ENCODE results near the gene CLDN22.

The CLDN22 gene

DNA sequence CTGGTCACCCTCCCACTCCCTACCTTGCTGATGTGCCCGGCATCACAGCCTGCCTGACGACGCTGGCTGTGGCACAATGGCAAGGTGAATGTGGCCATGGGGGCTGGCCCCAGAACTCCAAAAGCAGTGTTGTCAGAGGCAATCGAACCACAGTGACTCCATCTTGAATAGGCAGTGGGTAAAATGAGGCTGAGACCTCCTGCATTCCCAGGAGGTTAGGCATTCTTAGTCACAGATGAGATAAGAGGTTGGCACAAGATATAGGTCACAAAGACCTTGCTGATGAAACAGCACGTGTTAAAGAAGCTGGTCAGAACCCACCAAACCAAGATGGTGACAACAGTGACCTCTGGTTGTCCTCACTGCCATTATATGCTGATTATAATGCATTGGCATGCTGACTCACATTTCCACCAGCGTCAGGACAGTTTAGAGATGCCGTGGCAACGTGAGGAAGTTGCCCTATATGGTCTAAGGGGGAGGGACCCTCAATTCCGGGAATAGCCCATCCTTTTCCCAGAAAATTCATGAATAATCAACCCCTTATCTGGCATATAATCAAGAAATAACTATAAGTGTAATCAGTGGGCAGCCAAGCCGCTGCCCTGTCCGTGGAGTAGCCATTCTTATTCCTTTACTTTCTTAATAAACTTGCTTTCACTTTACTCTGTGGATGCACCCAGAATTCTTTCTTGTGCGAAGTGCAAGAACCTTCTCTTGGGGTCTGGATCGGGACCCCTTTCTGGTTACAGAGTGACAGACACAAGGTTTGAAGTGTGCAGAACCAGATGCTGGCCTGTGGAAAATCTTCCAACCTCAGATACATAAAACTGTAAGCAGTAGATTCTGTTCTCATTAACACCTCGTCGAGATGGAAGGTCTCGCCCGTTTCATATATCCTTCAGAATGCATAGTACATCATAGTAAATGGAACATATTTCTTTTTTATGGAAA is 28.9 kb upstream of the CLDN22 start:
- no peak overlapping the region for H3K27ac ChIP-seq (replicated peaks)
- TF ChIP-seq POLR2AphosphoS5 (IDR thresholded peaks at IDR 0.05; ENCODE audit: low read depth), result no peak
- TF ChIP-seq, protein P1, sequence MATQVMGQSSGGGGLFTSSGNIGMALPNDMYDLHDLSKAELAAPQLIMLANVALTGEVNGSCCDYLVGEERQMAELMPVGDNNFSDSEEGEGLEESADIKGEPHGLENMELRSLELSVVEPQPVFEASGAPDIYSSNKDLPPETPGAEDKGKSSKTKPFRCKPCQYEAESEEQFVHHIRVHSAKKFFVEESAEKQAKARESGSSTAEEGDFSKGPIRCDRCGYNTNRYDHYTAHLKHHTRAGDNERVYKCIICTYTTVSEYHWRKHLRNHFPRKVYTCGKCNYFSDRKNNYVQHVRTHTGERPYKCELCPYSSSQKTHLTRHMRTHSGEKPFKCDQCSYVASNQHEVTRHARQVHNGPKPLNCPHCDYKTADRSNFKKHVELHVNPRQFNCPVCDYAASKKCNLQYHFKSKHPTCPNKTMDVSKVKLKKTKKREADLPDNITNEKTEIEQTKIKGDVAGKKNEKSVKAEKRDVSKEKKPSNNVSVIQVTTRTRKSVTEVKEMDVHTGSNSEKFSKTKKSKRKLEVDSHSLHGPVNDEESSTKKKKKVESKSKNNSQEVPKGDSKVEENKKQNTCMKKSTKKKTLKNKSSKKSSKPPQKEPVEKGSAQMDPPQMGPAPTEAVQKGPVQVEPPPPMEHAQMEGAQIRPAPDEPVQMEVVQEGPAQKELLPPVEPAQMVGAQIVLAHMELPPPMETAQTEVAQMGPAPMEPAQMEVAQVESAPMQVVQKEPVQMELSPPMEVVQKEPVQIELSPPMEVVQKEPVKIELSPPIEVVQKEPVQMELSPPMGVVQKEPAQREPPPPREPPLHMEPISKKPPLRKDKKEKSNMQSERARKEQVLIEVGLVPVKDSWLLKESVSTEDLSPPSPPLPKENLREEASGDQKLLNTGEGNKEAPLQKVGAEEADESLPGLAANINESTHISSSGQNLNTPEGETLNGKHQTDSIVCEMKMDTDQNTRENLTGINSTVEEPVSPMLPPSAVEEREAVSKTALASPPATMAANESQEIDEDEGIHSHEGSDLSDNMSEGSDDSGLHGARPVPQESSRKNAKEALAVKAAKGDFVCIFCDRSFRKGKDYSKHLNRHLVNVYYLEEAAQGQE (IDR thresholded peaks at IDR 0.05; ENCODE audit: insufficient replicate concordance, low read depth), result no peak
- no peak for TF ChIP-seq SPI1 (IDR thresholded peaks at IDR 0.05; ENCODE audit: borderline replicate concordance, low read depth)
- no peak for TF ChIP-seq GABPA (IDR thresholded peaks at IDR 0.05; ENCODE audit: low read depth)
- TF ChIP-seq, protein P2, sequence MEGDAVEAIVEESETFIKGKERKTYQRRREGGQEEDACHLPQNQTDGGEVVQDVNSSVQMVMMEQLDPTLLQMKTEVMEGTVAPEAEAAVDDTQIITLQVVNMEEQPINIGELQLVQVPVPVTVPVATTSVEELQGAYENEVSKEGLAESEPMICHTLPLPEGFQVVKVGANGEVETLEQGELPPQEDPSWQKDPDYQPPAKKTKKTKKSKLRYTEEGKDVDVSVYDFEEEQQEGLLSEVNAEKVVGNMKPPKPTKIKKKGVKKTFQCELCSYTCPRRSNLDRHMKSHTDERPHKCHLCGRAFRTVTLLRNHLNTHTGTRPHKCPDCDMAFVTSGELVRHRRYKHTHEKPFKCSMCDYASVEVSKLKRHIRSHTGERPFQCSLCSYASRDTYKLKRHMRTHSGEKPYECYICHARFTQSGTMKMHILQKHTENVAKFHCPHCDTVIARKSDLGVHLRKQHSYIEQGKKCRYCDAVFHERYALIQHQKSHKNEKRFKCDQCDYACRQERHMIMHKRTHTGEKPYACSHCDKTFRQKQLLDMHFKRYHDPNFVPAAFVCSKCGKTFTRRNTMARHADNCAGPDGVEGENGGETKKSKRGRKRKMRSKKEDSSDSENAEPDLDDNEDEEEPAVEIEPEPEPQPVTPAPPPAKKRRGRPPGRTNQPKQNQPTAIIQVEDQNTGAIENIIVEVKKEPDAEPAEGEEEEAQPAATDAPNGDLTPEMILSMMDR (IDR thresholded peaks at IDR 0.05; ENCODE audit: insufficient read depth, low read length), result no peak
- no peak for DNase-seq (ENCODE audit: low read depth in 1 of 2, low spot score in 1 of 2)

DNA sequence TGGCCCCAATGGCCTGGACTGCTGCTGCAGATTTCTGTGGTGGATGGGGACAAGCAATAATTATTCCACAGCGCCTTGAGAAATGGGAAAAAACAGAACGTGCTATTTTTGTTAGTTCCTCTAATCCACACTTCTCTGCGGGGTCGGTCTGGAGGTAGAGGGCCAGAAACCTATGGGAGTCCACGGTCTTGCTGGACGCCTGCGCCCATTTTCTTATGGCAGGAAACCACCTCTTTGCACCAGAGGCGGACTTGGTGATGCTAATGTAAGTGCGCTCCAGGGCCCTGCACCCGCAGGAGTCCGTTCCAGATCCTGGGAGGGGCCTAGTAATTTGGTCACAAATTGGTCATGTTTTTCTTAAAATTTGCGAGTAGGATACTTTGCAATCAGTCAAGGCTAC is 28.1 kb upstream of the CLDN22 start:
- TF ChIP-seq POLR2AphosphoS5 (IDR thresholded peaks at IDR 0.05; ENCODE audit: low read depth) (no peak), SPI1 (IDR thresholded peaks at IDR 0.05; ENCODE audit: borderline replicate concordance, low read depth) (no peak), GABPA (IDR thresholded peaks at IDR 0.05; ENCODE audit: low read depth) (no peak)
- TF ChIP-seq, protein P2 (IDR thresholded peaks at IDR 0.05; ENCODE audit: insufficient read depth, low read length), result no peak
- TF ChIP-seq, protein P1 (IDR thresholded peaks at IDR 0.05; ENCODE audit: insufficient replicate concordance, low read depth), result no peak
- Histone ChIP-seq H3K27ac (replicated peaks) (no peak overlapping the region), H3K27me3 (ENCODE audit: insufficient read depth, poor library complexity, severe bottlenecking) (peaks cover under 1% of the 10 kb centered on the region), H3K4me3 (replicated peaks; ENCODE audit: insufficient read depth, low read length) (no peak overlapping the region)
- DNase-seq (ENCODE audit: low read depth in 1 of 2, low spot score in 1 of 2), result no peak

More for the DNA sequence above, 28.9 kb upstream of the CLDN22 start:
- Histone ChIP-seq H3K4me3 (replicated peaks; ENCODE audit: insufficient read depth, low read length) (no peak overlapping the region), H3K27me3 (ENCODE audit: insufficient read depth, poor library complexity, severe bottlenecking) (no peaks in the 10 kb centered on the region)

DNA sequence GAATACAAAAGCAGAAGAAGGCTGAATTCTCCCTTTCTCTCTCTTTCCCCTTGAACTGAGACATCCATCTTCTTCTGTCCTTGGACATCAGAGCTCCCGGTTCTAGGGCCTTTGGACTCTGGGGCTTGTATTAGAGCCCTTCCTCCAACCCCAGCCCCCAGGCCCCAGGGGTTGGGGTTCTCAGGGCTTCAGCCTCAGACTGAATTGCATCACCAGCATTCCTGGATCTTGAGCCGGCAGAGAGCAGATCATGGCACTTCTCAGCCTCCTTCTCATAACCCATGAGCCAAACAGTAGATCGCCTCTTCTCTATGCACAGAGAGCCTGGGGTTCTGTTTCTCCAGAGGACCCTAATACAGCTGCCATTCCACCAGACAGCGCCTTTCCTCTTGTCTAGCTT is 27.5 kb upstream of the CLDN22 start:
- Histone ChIP-seq H3K27me3 (ENCODE audit: insufficient read depth, poor library complexity, severe bottlenecking) (peaks cover 2% of the 10 kb centered on the region), H3K27ac (replicated peaks) (no peak overlapping the region), H3K4me3 (replicated peaks; ENCODE audit: insufficient read depth, low read length) (no peak overlapping the region)
- TF ChIP-seq, protein P1 (IDR thresholded peaks at IDR 0.05; ENCODE audit: insufficient replicate concordance, low read depth), result no peak
- no peak for TF ChIP-seq GABPA (IDR thresholded peaks at IDR 0.05; ENCODE audit: low read depth)
- no peak for TF ChIP-seq POLR2AphosphoS5 (IDR thresholded peaks at IDR 0.05; ENCODE audit: low read depth)
- TF ChIP-seq SPI1 (IDR thresholded peaks at IDR 0.05; ENCODE audit: borderline replicate concordance, low read depth), result no peak
- TF ChIP-seq, protein P2 (IDR thresholded peaks at IDR 0.05; ENCODE audit: insufficient read depth, low read length), result no peak
- no peak for DNase-seq (ENCODE audit: low read depth in 1 of 2, low spot score in 1 of 2)

Measured in HL-60 (cell line).